Karpas-422 (cell line): ENCODE measurements around the gene TUSC2. TPM values are rescaled to one million over a fixed set of nuclear protein-coding genes. Genes with fewer than 3 reads are reported as not detected.
"Not testable (repeated sequence)": the region's sequence is repeated elsewhere in the genome, so short reads cannot be mapped to it uniquely, and the experiment has no call there.

Experiments used
- DNase-seq: peaks from one replicate; pipeline ENCODE4 v3.0.0-alpha.2; 2015
- H2AFZ ChIP-seq: fragments of 200-600 bp; sonication (generic); 2 replicates; pipeline ENCODE4 v1.6.1; 2014; ENCODE audit warnings: antibody characterized with exemption, low read length, mixed read lengths
- H3K27ac ChIP-seq: fragments of 200-600 bp; sonication (generic); 2 replicates; pipeline ENCODE4 v1.5.1; 2014; ENCODE audit warnings: mild to moderate bottlenecking, low read length, moderate library complexity
- H3K27me3 ChIP-seq: fragments of 200-600 bp; sonication (generic); 2 replicates; pipeline ENCODE4 v1.6.1; 2014; ENCODE audit warnings: low read length, mixed read lengths
- H3K36me3 ChIP-seq: fragments of 200-600 bp; sonication (generic); 2 replicates; pipeline ENCODE4 v1.6.1; 2014; ENCODE audit warnings: low read length, mixed read lengths; ENCODE audit not compliant: insufficient read depth
- H3K4me1 ChIP-seq: fragments of 200-600 bp; sonication (generic); 2 replicates; pipeline ENCODE4 v1.6.1; 2014; ENCODE audit warnings: mild to moderate bottlenecking, low read length, mixed read lengths
- H3K4me2 ChIP-seq: fragments of 200-600 bp; sonication (generic); 2 replicates; pipeline ENCODE4 v1.6.1; 2014; ENCODE audit warnings: low read length, low read depth, mild to moderate bottlenecking; ENCODE audit not compliant: poor library complexity, severe bottlenecking
- H3K4me3 ChIP-seq: fragments of 200-600 bp; sonication (generic); 2 replicates; pipeline ENCODE4 v1.5.1; 2014; ENCODE audit warnings: mild to moderate bottlenecking, antibody characterized with exemption, low read length, mixed read lengths
- H3K79me2 ChIP-seq: fragments of 200-600 bp; sonication (generic); 2 replicates; pipeline ENCODE4 v1.6.1; 2014; ENCODE audit warnings: mild to moderate bottlenecking, low read length, mixed read lengths
- H3K9ac ChIP-seq: fragments of 200-600 bp; sonication (generic); 2 replicates; pipeline ENCODE4 v1.6.0; 2014; ENCODE audit warnings: low read length
- H3K9me2 ChIP-seq: fragments of 200-600 bp; sonication (generic), shearing (Covaris generic); replicated peaks from 2 replicates; pipeline ENCODE4 v1.6.0; 2014; ENCODE audit warnings: mild to moderate bottlenecking, low read length, moderate library complexity; ENCODE audit not compliant: insufficient read depth
- H3K9me3 ChIP-seq: fragments of 300-700, 200-600 bp; sonication (generic); 2 replicates; pipeline ENCODE4 v1.6.1; 2014; ENCODE audit warnings: low read length, mixed read lengths
- H4K20me1 ChIP-seq: fragments of 200-600 bp; sonication (generic); 2 replicates; pipeline ENCODE4 v1.6.1; 2014; ENCODE audit warnings: mild to moderate bottlenecking, antibody characterized with exemption, low read length, low read depth; ENCODE audit not compliant: insufficient read depth
- total RNA-seq: library from RNA; depleted of rRNA; stranded (reverse); fragments of >200 nt; shearing (Covaris generic); gene quantifications from 2 replicates; pipeline ENCODE4 v1.2.3, GENCODE V29; 2014; ENCODE audit warnings: low replicate concordance

TUSC2 gene
- total RNA-seq, 1 experiment from 2014 or later: 38.1 TPM

DNA sequence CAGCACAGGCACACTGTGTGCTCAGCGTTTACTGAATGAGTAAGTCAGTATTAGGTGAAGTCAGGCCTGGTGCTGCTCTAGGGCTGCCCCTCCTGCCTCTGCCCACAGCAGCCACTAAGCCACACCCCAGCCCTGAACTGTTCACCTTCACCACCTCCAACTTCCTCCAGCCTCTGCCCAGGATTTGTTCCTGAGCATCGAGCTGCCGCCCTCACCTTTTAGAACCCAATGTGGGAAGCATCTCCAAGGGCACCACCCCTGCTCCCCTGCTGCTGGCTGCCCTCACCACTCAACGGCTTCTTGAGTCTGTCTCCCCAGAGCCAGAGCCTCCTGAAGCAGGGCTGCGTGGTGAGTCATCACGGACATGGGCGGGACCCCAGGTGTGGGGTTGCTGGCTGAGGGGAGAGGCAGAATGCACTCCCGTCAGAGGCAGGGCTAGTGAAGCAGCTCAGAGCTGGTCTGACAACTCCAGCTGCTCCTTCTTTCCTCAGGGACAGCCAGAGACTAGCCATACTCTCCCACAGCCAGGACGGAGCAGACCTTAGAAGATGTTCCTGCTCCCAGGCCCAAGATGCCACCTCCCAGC, 11.3 kb downstream of the TUSC2 start:
- H3K27ac ChIP-seq: no peak overlapping the region
- no peak overlapping the region for H3K4me3 ChIP-seq
- no peaks in the 10 kb centered on the region for H3K9me3 ChIP-seq
- H2AFZ ChIP-seq: no peak overlapping the region
- DNase-seq: peak; percentile 55
- H3K36me3 ChIP-seq: peaks cover 6% of the 10 kb centered on the region; the same call in 1 of the 2 replicates
- no peaks in the 10 kb centered on the region; the same call in 1 of the 2 replicates for H4K20me1 ChIP-seq
- H3K9ac ChIP-seq: no peak overlapping the region
- no peaks in the 10 kb centered on the region for H3K27me3 ChIP-seq
- no peaks in the 10 kb centered on the region for H3K9me2 ChIP-seq
- H3K79me2 ChIP-seq: peaks cover 22% of the 10 kb centered on the region
- peaks cover 16% of the 10 kb centered on the region for H3K4me1 ChIP-seq
- no peak overlapping the region for H3K4me2 ChIP-seq

DNA sequence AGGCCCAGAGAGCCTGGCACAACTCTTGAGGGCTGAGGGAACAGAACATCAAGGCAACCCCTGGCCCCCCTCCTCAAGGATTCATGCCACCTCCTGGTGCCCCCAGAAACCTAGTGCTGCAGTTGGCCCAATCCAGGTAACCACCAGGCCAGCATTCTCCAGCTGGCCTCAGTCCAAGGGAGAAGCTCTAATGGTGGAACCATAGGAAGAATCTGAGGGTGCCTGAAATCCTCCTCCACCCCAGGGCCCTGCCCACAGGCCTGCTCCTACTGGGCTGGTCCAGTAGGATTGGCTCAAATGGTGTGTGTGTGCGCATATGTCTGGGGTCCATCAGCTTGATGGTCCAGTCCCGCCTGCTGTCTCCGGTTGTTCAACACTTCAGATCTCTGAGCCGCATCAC, 13.2 kb downstream of the TUSC2 start:
- Histone ChIP-seq H3K4me2 (no peak overlapping the region), H3K27ac (no peak overlapping the region), H3K36me3 (peaks cover 6% of the 10 kb centered on the region; the same call in 1 of the 2 replicates), H3K27me3 (no peaks in the 10 kb centered on the region), H3K4me3 (no peak overlapping the region), H3K9ac (no peak overlapping the region), H2AFZ (no peak overlapping the region), H3K79me2 (peaks cover 11% of the 10 kb centered on the region), H4K20me1 (no peaks in the 10 kb centered on the region), H3K9me3 (no peaks in the 10 kb centered on the region), H3K4me1 (peaks cover 6% of the 10 kb centered on the region), H3K9me2 (no peaks in the 10 kb centered on the region)
- DNase-seq: no peak

GRCh38 chr3:50314342-50314741, 13.7 kb downstream of the TUSC2 start:
- H4K20me1 ChIP-seq: no peaks in the 10 kb centered on the region

GRCh38 chr3:50312041-50312440, 16.0 kb downstream of the TUSC2 start:
- DNase-seq, H4K20me1 ChIP-seq, H3K79me2 ChIP-seq, H3K9me3 ChIP-seq, H3K27me3 ChIP-seq, H3K27ac ChIP-seq, H3K4me2 ChIP-seq, H3K36me3 ChIP-seq, H2AFZ ChIP-seq, H3K9me2 ChIP-seq, H3K4me3 ChIP-seq, H3K9ac ChIP-seq, H3K4me1 ChIP-seq: not testable (repeated sequence)

More at GRCh38 chr3:50314342-50314741, 13.7 kb downstream of the TUSC2 start:
- H3K4me3 ChIP-seq: no peak overlapping the region
- peaks cover 4% of the 10 kb centered on the region; the same call in 1 of the 2 replicates for H3K36me3 ChIP-seq
- H3K4me2 ChIP-seq: no peak overlapping the region
- H2AFZ ChIP-seq: no peak overlapping the region
- H3K79me2 ChIP-seq: peaks cover 7% of the 10 kb centered on the region; the same call in 1 of the 2 replicates
- DNase-seq: no peak
- H3K9me2 ChIP-seq: no peaks in the 10 kb centered on the region
- H3K27me3 ChIP-seq: no peaks in the 10 kb centered on the region
- H3K9me3 ChIP-seq: no peaks in the 10 kb centered on the region
- peak overlapping the region; percentile 43; the same call in 1 of the 2 replicates for H3K27ac ChIP-seq
- H3K9ac ChIP-seq: peak overlapping the region; percentile 28; the same call in 1 of the 2 replicates
- peaks cover 6% of the 10 kb centered on the region for H3K4me1 ChIP-seq

DNA sequence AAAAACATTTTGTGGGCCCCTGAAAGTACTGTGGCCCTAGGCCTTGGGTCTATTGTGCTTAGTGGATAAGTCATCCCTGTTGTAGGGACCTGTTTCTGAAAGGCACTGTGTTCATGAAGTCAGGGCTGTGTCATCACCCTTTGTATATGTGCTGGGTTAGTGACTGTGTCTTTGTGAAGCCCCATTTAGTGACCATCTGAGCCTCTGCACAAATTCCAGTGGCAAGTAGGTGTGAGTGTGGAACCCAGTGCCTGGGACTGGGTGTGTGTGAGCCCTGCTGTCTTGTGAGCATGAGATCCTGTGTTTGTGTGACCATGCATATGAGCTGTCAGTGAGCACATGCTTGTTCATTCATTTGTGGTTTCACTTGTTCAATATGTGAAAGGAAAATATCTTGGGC, 23.4 kb downstream of the TUSC2 start:
- no peaks in the 10 kb centered on the region for H3K9me3 ChIP-seq
- no peaks in the 10 kb centered on the region for H3K9me2 ChIP-seq
- no peaks in the 10 kb centered on the region for H3K27me3 ChIP-seq
- no peaks in the 10 kb centered on the region for H3K79me2 ChIP-seq
- no peak overlapping the region for H3K27ac ChIP-seq
- H3K9ac ChIP-seq: no peak overlapping the region
- H3K4me1 ChIP-seq: peaks cover 10% of the 10 kb centered on the region
- H3K36me3 ChIP-seq: no peaks in the 10 kb centered on the region
- no peak overlapping the region for H3K4me2 ChIP-seq
- H4K20me1 ChIP-seq: no peaks in the 10 kb centered on the region
- no peak overlapping the region for H3K4me3 ChIP-seq
- no peak overlapping the region for H2AFZ ChIP-seq
- DNase-seq: no peak

- Histone ChIP-seq H3K4me2 (no peak within 1 kb of the TSS), H3K27ac (no peak within 1 kb of the TSS)
These were observed 24.8 kb downstream of the TUSC2 start, which contains the start of gene HYAL1 for GRCh38 chr3:50303013-50303815. HYAL1 (minus strand) TSS chr3:50303574; CDS start chr3:50302956, 618 bp downstream.

DNA sequence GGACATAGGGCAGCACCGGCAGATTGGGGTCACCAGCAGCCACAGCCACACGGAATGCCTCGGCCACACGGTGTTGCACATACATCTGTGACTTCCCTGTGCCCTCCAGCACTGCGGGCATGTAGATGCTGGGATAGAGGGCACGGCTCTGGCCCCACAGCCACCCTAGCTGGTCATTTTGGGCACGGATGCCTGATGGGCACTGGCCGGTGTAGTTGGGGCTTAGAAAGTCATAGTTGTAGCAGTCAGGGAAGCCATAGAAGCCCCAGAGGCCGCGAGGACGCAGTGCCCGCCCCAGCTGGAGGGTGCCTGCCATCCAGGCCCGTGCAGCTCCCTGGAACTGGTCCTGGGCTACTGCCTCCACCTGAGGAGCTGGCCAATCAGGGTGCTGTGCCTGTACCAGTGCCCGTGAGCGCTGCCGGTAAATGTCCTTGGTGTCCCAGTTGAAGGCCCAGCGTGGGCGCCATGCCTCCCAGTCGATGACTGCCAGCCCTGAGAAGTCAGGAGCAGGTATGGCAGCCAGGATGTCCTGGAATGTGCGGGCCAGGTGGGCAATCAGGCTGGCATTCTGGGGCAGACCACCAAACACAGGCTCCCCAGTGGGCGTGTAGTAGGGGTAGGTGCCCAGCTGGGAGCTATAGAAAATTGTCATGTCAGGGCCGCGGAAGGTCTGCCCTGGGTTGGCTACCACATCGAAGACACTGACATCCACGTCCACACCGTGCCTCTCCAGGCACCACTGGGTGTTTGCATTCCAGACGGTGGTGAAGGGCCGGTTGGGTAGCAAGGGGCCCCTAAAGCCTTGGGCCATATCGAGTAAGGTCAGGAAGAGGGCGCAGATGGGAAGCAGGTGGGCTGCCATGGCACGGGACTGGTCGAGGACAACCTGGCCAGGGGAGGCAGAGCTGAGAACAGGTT, 25.7 kb downstream of the TUSC2 start:
- H3K27ac ChIP-seq: no peak overlapping the region
- no peak overlapping the region for H2AFZ ChIP-seq
- H3K9me2 ChIP-seq: no peaks in the 10 kb centered on the region
- no peaks in the 10 kb centered on the region for H4K20me1 ChIP-seq
- peaks cover 7% of the 10 kb centered on the region; the same call in 1 of the 2 replicates for H3K79me2 ChIP-seq
- H3K4me1 ChIP-seq: peaks cover 21% of the 10 kb centered on the region
- no peak overlapping the region for H3K4me2 ChIP-seq
- H3K36me3 ChIP-seq: no peaks in the 10 kb centered on the region
- no peak for DNase-seq
- no peak overlapping the region for H3K9ac ChIP-seq
- no peak overlapping the region for H3K4me3 ChIP-seq
- no peaks in the 10 kb centered on the region for H3K27me3 ChIP-seq
- no peaks in the 10 kb centered on the region for H3K9me3 ChIP-seq

More at GRCh38 chr3:50303013-50303815, 24.8 kb downstream of the TUSC2 start, which contains the start of gene HYAL1:
- no peaks in the 10 kb centered on the region for H3K27me3 ChIP-seq
- H3K9me3 ChIP-seq: no peaks in the 10 kb centered on the region
- peaks cover 15% of the 10 kb centered on the region for H3K4me1 ChIP-seq
- H3K79me2 ChIP-seq: peaks cover 5% of the 10 kb centered on the region; the same call in 1 of the 2 replicates
- no peaks in the 10 kb centered on the region for H4K20me1 ChIP-seq
- no peak within 1 kb of the TSS for H2AFZ ChIP-seq
- no peak for DNase-seq
- no peaks in the 10 kb centered on the region for H3K36me3 ChIP-seq
- no peaks in the 10 kb centered on the region for H3K9me2 ChIP-seq
- H3K4me3 ChIP-seq: no peak within 1 kb of the TSS
- H3K9ac ChIP-seq: no peak within 1 kb of the TSS
